Adrenal gland (tissue), 5 donors: ENCODE data around the gene RFFL.

Experiments used
- POLR2A ChIP-seq, 2 donors: fragments of 450-650 bp; IDR thresholded peaks; one replicate each; pipeline ENCODE4 v1.6.1; 2017; ENCODE audit warnings: antibody characterized with exemption in 2 of 2, mild to moderate bottlenecking in 2 of 2, moderate library complexity in 1 of 2
- TF ChIP-seq, protein P1 (sequence below), 6 experiments: fragments of 450-650 bp in 4 of 6; fragments of 200-600 bp in 2 of 6; sonication (generic) in 1 of 6; IDR thresholded peaks; 1 replicate in 5 of 6; 2 replicates in 1 of 6; pipeline versions ENCODE4 v1.5.1 to v1.8.0; 2016 to 2021; ENCODE audit warnings: antibody characterized with exemption in 6 of 6, mild to moderate bottlenecking in 2 of 6, moderate library complexity in 1 of 6
- donor health status: DM: no; HTN: no; CAD: no.

DNA sequence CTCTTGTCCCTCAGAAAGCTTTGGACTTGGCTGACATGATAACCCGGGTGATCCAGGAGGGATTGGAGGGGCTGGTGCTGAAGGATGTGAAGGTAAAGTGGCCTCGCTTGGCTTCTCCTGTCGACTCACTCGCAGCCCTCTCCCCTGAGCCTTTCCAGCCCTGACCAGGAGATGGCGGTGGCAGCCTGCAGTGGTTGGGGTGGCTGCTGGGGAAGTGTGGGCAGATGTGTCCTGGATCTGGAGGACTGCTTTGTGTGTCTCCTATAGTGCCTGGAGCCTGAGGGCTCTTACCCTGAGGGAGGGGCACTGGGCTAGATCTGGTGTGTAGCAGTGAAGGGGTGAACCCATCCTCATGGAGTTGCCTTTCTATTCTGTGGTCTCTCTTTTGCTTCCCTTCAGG lies 65.3 kb downstream of the RFFL start:
- TF ChIP-seq POLR2A (IDR thresholded peaks at IDR 0.05), result no peak
- TF ChIP-seq, protein P1, sequence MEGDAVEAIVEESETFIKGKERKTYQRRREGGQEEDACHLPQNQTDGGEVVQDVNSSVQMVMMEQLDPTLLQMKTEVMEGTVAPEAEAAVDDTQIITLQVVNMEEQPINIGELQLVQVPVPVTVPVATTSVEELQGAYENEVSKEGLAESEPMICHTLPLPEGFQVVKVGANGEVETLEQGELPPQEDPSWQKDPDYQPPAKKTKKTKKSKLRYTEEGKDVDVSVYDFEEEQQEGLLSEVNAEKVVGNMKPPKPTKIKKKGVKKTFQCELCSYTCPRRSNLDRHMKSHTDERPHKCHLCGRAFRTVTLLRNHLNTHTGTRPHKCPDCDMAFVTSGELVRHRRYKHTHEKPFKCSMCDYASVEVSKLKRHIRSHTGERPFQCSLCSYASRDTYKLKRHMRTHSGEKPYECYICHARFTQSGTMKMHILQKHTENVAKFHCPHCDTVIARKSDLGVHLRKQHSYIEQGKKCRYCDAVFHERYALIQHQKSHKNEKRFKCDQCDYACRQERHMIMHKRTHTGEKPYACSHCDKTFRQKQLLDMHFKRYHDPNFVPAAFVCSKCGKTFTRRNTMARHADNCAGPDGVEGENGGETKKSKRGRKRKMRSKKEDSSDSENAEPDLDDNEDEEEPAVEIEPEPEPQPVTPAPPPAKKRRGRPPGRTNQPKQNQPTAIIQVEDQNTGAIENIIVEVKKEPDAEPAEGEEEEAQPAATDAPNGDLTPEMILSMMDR (IDR thresholded peaks at IDR 0.05), result peak; percentile 52 to 91 (median 74)
